Inferior parietal cortex (tissue), 1 donor: Measurements from ENCODE around the gene HMCN1.

Experiments
- DNase-seq: peaks from one replicate; pipeline ENCODE4 v3.0.0-alpha.2; 2016; ENCODE audit errors: extremely low spot score

HMCN1 gene

GRCh38 chr1:185964946-185965345 lies 230.8 kb downstream of the HMCN1 start:
- no peak for DNase-seq

GRCh38 chr1:185965870-185966269 lies 231.7 kb downstream of the HMCN1 start:
- no peak for DNase-seq

GRCh38 chr1:185966471-185966870 lies 232.3 kb downstream of the HMCN1 start:
- DNase-seq = no peak

GRCh38 chr1:185969028-185969427 lies 234.8 kb downstream of the HMCN1 start:
- no peak for DNase-seq

GRCh38 chr1:185969524-185969991 lies 235.4 kb downstream of the HMCN1 start:
- DNase-seq = no peak

- no peak for DNase-seq
These were observed 237.5 kb downstream of the HMCN1 start for GRCh38 chr1:185971688-185972087.

GRCh38 chr1:185972096-185972850 lies 238.1 kb downstream of the HMCN1 start:
- no peak for DNase-seq

GRCh38 chr1:185973645-185974044 lies 239.5 kb downstream of the HMCN1 start:
- DNase-seq = no peak

GRCh38 chr1:185974367-185975170 lies 240.4 kb downstream of the HMCN1 start:
- DNase-seq = no peak

- DNase-seq = no peak
These were observed 246.7 kb downstream of the HMCN1 start for GRCh38 chr1:185980891-185981290.

- no peak for DNase-seq
These were observed 250.1 kb downstream of the HMCN1 start for GRCh38 chr1:185984113-185984836.

- no peak for DNase-seq
These were observed 253.6 kb downstream of the HMCN1 start for GRCh38 chr1:185987611-185988321.

GRCh38 chr1:185990565-185990964 lies 256.4 kb downstream of the HMCN1 start:
- no peak for DNase-seq

GRCh38 chr1:185991266-185991665 lies 257.1 kb downstream of the HMCN1 start:
- DNase-seq = no peak

GRCh38 chr1:185996211-185996610 lies 262.0 kb downstream of the HMCN1 start:
- no peak for DNase-seq

GRCh38 chr1:185998391-185998790 lies 264.2 kb downstream of the HMCN1 start:
- no peak for DNase-seq

GRCh38 chr1:186002406-186002805 lies 268.2 kb downstream of the HMCN1 start:
- no peak for DNase-seq

- DNase-seq = no peak
These were observed 275.0 kb downstream of the HMCN1 start for GRCh38 chr1:186009039-186009737.

GRCh38 chr1:186014370-186015037 lies 280.3 kb downstream of the HMCN1 start:
- DNase-seq = no peak

GRCh38 chr1:186016856-186017255 lies 282.7 kb downstream of the HMCN1 start:
- DNase-seq = no peak
